GM23338 (cell line): ENCODE data around the gene FAM53A.

Experiments
- CREB1 ChIP-seq: fragments of 250-450 bp; sonication (Bioruptor Pico); IDR thresholded peaks from 2 replicates; pipeline ENCODE4 v1.5.0; 2020; ENCODE audit warnings: low read depth, mild to moderate bottlenecking, moderate library complexity
- CTCF ChIP-seq, 2 experiments: fragments of 200-600 bp in 1 of 2; sonication (generic) in 1 of 2; conservative IDR thresholded peaks; 2 replicates each; pipeline versions ENCODE4 v1.5.1 to v1.6.1; 2016 to 2017; ENCODE audit warnings: antibody characterized with exemption in 2 of 2, low read depth in 2 of 2, mild to moderate bottlenecking in 2 of 2, moderate library complexity in 1 of 2
- EZH2 ChIP-seq: fragments of 200-600 bp; sonication (generic); IDR thresholded peaks from one replicate; pipeline ENCODE4 v1.8.0; 2017; ENCODE audit warnings: antibody characterized with exemption, mild to moderate bottlenecking, low read depth; ENCODE audit not compliant: unreplicated experiment
- EZH2phosphoT487 ChIP-seq: fragments of 200-600 bp; sonication (generic); IDR thresholded peaks from one replicate; pipeline ENCODE4 v1.8.1; 2018; ENCODE audit warnings: antibody characterized with exemption; ENCODE audit not compliant: unreplicated experiment
- POLR2AphosphoS5 ChIP-seq: IDR thresholded peaks from 2 replicates; pipeline ENCODE4 v1.6.1; 2016; ENCODE audit warnings: antibody characterized with exemption, low read depth
- STAT1 ChIP-seq: IDR thresholded peaks from one replicate; pipeline ENCODE4 v1.6.1; 2016; ENCODE audit warnings: antibody characterized with exemption; ENCODE audit not compliant: unreplicated experiment

- TF ChIP-seq POLR2AphosphoS5 (no peak), EZH2phosphoT487 (no peak), CTCF (conservative IDR thresholded peaks at IDR 0.05; ENCODE audit: low read depth in 2 of 2) (no peak), EZH2 (no peak), STAT1 (no peak), CREB1 (CRISPR knock-in tag) (no peak)
These were observed 10.4 kb downstream of the FAM53A start for GRCh38 chr4:1673671-1674070.
